ENCODE data around the gene FBXO40.
A peak's percentile ranks its signal among the peaks of the same experiment; 100 is the strongest.

The FBXO40 gene

DNA sequence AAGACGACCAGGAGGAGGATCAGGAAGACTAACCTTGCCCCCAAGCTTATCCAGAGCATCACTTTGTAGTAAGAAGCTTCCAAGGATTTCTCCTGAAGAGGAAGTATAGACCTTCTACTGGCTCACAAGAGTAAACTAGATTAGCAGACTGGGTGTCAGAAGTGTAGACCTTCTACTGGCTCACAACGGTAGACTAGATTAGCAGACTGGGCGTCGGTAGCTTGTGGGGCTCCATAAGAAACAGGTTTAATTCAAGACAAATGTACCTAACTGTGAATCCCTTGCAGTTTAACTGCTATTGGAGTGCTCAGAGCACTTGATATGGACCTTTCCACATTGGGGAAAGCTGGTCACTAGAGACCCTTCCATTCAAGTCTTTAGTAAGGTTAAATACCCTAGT is 12.9 kb downstream of the FBXO40 start:
- DNase-seq (ENCODE audit: low read depth in 2 of 2, low spot score in 1 of 2) = no peak

DNA sequence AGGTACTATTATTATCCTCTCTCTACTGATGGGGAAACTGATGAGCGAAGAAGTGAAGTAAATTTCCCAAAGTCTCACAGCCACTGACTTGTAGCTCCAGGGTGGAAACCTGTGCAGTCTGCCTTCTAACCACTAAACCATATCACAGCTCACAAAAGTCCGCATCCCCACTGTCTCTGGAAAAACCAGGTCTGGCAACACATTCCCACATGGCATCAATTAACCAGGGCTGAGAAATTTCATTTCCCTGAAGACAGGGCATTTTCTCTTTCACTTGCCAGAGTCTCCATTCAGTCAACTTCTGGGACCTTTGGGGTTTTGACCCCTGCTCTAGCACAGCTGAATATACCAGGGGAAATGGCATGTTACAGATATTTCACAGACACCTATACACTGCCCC is 26.5 kb downstream of the FBXO40 start:
- no peak for DNase-seq (ENCODE audit: low read depth in 2 of 2, low spot score in 1 of 2)

DNA sequence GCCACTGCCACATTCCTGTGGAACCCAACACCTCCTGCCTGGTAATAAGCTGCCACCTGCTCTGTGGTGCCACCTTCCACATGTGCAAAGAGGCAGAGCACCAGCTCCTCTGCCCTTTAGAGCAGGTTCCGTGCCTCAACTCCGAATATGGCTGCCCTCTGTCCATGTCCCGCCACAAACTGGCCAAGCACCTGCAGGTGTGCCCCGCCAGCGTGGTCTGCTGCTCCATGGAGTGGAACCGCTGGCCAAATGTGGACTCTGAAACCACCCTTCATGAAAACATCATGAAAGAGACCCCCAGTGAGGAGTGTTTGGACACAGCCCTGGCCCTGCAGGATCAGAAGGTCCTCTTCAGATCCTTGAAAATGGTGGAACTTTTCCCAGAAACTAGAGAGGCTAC is 28.3 kb downstream of the FBXO40 start:
- no peak for DNase-seq (ENCODE audit: low read depth in 2 of 2, low spot score in 1 of 2)

DNA sequence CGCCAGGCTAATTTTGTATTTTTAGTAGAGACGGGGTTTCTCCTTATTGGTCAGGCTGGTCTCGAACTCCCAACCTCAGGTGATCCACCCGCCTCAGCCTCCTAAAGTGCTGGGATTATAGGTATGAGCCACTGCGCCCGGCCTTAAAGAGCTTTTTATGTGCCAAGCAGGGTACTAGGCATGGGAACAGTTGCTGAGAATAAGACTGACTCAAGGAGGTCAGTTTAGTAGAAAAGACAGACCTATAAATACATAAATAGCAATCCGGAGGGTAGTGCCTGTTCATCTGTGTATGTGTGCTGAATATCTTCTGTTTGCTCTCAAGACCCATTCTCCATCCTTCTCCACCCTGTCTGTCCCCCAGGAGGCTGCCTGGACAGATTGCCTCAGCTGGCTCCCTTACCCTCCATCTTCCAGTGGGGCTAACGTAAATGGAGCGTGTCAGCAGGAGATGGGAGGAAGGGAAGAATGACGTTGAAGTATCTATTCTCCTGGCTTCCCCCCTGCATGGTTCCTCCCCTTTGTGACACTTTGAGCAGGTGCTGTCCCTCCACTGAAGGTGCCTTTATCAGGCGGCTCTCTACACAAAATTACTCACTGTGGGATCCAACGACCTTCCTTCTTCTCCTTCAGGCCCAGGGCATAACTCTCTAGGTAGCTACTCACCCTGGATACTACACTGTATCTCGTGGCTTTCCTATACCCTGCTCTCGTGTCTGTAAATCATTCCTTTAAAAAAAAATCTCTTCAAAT is 31.1 kb downstream of the FBXO40 start:
- DNase-seq (ENCODE audit: low read depth in 2 of 2, low spot score in 1 of 2) = no peak

DNA sequence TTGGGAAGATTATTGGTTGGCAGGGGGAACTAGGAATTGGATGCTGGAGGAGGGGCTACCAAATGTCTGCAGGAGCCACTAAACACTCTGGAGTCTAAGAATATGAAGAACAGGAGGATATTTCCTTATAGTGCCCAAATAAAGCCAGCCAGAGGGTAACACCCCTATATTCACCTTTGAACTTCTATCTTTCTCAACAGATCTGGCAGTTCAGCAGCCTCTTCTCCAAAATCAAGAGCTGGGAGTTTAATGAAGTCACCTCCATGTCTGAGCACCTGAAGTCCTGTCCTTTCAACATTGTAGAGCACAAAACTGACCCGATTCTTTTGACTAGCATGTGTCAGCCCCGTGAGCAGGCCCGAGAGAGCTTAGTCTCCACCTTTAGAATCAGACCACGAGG is 33.3 kb downstream of the FBXO40 start:
- no peak for DNase-seq (ENCODE audit: low read depth in 2 of 2, low spot score in 1 of 2)

DNA sequence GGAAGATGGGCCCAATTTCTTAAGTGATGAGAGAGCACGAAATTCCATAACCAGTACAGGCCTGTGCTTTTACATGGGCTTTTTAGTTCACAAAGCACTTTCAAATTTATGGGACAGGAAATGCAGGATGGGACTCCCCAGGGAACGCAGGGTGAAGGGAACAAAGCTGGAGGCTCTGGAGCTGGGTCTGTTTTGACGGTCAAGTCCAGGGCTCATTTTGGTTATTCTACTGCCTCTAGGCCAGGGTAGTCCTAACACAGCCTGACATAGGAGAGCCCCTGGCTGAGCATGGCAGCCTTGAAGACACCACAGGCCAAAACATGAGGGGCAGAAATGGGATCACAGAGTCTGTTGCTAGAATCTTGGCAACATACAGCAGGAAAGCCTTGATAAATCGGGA is 34.0 kb downstream of the FBXO40 start:
- no peak for DNase-seq (ENCODE audit: low read depth in 2 of 2, low spot score in 1 of 2)

DNA sequence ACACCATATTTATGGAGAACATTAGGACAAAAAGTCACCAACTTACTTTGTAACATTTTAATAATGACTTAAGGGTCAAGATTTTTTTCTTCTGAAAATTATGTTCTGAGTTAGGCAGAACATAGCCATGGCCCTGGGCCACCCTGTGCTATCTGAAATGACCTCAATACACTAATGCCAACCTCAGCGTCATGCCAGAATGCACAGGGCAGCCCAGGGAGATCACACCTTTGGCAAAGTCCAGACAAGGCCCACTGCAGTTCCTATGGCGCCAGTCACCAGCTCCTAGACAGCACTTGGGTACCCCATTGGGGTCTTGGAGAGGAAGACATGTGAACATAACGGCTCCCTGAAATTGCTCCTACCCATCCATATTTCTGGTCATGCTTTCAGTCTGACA is 34.4 kb downstream of the FBXO40 start:
- DNase-seq (ENCODE audit: low read depth in 2 of 2, low spot score in 1 of 2) = no peak

DNA sequence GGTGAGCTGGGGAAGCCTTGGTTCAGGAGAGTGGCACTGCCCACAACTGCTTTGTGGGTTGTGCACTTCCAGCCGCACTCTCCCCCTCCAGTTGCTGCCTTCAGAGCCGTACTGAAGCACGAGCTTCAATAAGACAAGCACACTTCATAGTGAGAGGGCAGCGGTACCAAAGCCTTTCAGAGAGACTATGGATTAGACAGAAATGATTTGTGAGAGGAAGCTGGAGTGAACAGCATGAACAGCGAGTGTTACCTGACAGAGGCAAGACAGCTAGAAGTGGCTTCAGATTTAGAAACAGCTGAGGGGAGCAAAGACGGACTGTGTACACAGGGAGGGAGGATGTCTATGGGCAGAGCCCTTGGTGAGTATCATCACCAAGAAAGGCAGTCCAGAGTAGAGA is 36.4 kb downstream of the FBXO40 start:
- DNase-seq (ENCODE audit: low read depth in 2 of 2, low spot score in 1 of 2) = no peak

DNA sequence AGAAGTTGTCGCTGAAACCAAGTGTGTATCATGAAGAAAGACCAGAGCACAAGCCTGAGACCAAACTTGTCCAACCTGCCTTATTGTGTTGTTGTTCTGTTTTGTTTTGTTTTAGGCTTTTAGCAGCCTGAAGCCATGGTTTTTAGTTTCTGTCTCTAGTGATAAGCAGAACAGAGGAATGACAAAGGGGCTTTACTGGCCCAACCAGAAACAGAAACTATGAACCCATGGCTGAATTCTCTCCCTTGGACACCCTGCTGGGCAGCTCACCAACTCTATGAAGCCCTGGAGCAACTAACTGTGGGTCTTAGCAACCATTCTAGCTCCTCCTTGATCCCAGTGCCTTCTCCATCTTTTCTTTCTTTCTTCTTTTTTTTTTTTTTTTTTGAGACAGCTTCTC is 37.2 kb downstream of the FBXO40 start:
- DNase-seq (ENCODE audit: low read depth in 2 of 2, low spot score in 1 of 2) = no peak

DNA sequence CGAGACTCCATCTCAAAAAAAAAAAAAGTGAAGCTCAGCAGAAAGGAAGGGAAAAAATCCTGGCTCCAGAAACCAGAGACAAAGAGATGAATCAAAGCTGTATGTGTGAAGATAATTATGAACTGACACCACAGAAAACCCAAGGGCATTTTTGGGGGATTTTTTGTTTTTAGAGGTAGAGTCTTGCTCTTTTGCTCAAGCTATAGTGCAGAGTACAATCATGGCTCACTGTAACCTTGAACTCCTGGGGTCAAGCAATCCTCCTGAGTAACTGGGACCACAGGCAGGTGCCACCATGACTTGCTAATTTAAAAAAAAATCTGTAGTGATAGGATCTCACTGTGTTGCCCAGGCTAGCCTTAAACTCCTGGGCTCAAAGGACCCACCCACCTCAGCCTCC is 44.7 kb downstream of the FBXO40 start:
- DNase-seq (ENCODE audit: low read depth in 2 of 2, low spot score in 1 of 2) = no peak

DNA sequence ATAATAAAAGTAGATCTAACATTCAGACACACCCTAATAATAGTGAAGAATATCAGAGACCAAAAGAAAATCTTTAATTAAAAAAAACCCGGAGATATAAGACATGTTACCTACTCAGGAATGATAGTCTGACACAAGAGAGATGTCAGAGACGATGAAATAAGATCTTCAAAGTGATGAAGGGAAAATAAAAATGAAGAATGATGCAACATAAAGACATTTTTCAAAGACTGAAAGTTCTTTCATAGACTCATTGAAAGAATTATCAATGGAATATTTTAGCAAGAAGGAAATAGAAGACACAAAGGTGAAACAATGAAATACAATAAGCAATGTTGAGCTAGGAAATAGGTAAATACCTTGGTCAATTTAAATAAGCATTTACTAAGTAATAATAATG is 47.9 kb downstream of the FBXO40 start:
- DNase-seq (ENCODE audit: low read depth in 2 of 2, low spot score in 1 of 2) = no peak

DNA sequence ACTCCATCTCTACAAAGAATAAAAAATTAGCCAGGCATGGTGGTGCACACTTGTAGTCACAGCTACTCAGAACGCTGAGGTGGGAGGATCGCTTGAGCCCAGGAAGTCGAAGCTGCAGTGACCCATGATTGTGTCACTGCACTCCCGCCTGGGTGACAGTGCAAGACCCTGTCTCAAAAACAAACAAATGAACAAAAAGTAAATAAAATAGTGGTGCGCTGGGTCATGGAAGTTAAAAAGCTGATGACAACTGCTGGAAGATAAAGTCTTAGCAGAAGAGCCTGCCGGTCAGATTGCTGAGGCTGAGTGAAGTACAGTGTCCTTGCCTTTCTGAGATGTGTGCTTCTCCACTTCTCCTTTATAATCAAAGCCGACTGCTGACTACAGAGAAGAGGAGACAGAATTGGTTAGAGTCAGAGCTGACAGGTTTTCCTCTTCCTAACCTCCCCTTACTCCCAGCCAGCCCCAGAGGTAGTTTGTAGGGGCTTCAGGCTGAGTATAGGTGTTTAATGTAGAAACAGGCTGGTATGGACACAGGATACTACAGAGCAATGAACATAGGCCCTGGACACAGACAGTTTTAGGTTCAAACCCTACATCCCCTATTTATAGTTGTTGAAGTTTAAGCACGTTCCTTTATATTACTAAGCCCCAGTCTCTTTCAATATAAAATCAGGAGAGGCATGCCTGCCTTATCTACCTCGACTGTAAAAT is 49.6 kb downstream of the FBXO40 start:
- no peak for DNase-seq (ENCODE audit: low read depth in 2 of 2, low spot score in 1 of 2)

DNA sequence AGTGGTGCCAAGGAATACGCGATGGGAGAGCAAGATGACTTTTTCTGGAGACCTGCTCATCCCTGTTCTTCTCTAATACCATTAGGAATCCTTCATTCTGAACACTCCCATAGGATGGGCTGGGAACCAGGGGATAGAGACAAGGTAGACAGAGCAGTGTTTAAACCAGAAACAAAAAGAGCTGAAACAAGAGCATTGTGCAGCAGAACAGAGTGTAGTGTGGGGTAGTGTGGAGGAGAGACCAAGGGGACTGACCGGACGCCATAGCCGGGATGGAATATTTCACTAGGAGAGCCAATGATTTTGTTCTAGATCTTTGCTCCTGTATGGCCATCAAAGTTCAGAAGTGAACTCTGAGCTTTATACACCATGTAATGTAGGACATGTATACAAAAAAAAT is 51.9 kb downstream of the FBXO40 start:
- DNase-seq (ENCODE audit: low read depth in 2 of 2, low spot score in 1 of 2) = no peak

DNA sequence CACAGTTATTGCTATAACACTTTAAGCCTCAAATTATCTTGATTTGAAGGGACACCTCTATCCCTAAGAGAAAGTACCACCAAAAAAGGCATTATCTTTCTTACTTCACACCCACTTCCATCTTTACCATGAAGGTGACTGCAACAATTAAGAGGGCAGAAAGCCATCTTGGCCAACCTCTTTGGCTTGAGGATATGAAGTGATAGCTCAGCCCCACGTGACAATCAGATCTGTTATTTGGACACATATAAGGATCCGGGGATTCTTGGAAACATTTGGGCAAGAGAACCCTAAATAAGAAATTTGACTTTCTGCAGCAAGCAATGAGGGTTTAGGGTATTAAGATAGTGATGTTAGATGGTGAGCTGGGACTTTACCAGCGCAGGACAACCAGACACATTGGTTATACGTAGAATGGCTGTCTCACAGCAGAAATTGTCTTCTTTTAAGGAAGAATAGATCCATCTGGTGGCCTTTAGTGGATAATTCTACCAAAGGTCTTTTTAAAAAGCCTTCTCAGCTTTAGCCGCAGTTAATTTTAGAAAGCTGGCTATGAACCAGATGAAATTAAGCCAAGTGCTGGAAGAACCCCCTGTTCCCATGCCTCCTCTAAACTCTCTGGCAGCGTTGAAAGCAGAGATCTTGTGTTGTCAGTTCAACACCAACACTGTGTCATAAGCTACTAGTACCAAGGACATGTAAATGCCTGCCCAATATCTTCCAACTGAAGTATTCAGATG is 55.2 kb downstream of the FBXO40 start:
- DNase-seq (ENCODE audit: low read depth in 2 of 2, low spot score in 1 of 2) = no peak

DNA sequence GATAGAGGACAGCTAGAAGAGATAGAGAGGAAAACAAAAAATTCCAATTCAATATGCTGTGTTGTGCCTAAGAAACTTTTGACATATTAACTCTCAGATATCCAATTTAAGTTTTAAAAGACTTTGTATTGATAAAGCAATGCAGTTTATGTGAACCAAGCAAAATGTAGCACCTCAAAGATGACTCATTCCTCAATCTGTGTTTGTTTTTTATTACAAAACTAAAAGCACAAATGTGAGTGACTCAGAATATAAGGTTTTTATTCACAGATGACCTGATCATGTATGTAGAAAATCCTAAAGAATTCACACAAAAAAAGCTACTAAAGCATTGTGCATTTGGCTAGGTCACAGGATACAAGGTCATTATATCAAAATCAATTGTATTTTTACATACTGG is 56.5 kb downstream of the FBXO40 start:
- no peak for DNase-seq (ENCODE audit: low read depth in 2 of 2, low spot score in 1 of 2)

DNA sequence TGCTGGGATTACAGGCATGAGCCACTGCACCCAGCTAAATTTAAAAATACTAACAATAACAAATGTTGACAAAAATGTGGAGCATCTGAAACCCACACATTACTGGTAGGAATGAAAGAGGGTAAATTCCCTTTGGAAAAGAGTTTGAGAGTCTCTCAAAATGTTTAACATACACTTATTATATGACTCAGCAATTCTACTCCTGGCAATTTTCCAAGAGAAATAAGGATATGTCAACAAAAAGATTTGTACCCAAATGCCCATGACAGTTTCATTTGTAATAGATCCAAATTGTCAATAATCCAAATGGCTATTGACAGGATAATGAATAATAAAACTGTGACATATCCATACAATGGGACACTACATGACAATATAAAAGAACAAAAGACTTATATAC is 58.5 kb downstream of the FBXO40 start:
- DNase-seq (ENCODE audit: low read depth in 2 of 2, low spot score in 1 of 2) = no peak

DNA sequence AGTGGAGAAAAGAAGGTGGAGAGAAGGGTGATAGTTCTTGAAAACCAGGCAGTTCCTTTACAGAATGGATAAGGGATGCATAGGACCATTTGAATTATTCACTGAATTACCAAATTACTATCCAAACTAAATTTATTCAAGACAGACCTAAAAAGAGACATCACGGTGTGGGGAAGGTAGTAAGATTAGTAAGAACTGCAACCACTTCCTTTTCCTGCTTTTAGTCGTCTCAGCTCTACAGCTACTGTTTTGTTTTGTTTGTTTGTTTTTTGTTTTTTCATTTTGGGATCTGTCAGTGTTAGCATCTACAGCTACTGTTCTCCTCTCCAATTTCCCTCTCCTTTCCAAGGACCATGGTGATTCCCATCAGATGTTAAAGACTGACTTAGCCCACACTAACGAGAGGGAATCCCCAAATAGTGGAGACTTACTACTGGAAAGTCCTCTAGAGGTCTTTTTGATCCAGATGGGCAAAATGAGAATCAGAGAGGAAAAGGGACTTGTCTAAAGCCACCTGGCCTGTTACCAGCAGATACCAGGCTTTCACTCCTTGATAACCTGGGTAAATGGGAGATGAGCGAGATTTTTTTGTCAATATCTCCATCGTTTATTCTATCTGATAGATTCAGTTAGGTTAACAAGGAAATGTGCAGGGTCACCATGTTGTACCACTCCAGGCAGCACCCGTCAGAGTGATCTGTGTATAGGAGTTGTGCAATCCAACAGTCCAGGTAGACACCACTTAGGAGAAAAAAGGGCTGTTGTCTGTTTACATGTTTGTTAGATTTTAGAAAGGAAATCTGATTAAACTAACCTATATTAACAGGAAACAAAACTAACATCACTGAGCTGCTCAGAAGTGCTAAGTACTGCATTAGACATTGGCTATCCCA is 61.6 kb downstream of the FBXO40 start:
- DNase-seq (ENCODE audit: low read depth in 2 of 2, low spot score in 1 of 2) = no peak

DNA sequence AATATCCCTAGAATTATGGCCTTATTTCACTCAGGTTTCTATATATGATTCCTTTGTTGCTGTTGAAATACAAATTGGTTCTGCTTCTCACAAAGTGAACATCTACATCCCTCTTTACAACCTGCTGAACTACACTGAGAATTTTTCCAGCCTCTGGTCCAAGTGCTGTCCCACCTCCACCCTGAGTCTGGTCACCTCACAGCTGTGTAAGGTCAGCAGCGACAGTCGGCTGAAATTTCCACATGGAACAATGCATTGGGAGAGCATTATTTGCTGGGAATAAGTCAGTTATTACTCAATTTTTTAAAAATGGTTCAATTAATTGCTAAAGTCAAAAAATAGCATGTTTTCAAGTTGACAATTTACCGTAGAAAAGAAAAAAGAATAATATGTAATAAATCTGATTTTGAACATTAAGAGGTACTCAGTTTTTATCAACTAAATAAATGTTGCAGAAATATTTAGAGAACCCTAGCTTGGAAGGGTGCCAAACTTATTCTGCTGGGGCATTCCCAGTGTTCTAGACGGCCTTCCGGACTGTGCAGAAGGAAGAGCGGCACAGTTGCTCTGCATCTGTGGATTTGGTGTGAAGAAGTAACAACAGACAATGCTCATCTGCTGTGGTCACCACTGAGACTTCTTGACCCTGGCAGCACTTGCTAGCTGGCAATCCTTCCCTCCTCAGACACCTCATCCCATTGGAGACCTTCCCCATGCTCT is 65.7 kb downstream of the FBXO40 start:
- DNase-seq (ENCODE audit: low read depth in 2 of 2, low spot score in 1 of 2) = no peak

DNA sequence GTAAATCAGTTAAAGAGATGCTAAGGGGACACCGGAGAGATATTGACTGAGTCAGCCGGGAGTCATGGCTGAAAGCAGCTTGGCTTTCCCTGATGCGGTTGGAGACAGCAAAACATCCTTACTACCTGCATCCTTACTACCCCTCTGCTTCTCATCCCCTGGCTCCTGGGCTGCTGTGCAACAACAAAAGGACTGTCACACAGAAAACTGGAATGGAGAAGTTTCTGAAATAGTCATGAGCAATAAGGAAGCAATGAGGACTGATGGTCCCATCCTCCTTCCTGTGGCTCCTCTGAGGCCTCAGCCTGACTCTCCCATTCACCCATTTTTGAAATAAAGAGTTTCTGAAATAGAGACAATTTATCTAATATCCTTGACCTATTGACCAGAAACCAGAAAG is 66.4 kb downstream of the FBXO40 start:
- no peak for DNase-seq (ENCODE audit: low read depth in 2 of 2, low spot score in 1 of 2)

DNA sequence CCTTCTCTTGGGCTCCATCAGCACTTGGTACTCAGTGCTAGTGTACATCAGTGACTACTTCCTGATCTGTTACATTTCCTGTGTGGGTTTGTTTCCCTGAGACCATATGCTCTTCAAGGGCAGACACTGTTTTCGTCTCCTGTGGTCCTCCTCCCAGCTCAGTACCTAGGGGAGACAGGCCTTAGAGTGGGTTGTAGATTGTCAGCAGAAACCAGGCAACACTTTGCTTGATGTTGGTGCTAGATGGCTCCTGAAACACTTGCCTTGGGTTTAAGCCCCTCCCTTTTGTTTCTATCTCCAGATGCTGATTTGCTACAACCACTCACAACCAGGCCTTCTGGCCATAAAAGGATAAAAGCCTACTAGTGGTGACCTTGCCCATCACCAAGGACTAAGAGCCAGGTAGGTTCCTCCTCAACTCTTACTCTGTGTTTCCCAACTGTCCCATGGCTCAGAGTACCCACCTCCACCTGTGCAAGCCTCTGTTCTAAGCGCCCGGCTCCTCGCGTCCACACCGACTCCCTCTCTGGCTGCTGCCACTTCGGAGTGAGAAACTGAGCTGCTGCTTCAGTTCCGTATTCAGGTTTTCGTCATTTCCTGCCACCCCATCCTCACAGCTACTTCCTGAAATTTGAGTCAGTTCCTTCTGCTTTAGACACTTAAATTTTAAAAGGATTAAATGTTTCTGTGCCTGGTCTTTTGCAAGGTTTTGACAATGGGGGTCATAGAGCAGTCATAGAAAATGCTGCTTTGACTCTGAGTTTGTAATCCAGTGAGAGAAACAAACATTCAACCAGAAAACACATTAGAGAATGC is 67.4 kb downstream of the FBXO40 start, which contains the start of gene HCLS1:
HCLS1 (minus strand) TSS at position 548 of the 816 bp plus-strand sequence. CDS start 2,556 bp downstream, outside the sequence.
- peak; percentile 28 to 55 for DNase-seq (ENCODE audit: low read depth in 2 of 2, low spot score in 1 of 2)

Data from stimulated activated CD8-positive, alpha-beta memory T cell treated with anti-CD3 and anti-CD28 coated beads, Interleukin-4, amount 100 ng/mL, for 1 hour (primary cell).